Stimulated activated CD4-positive, alpha-beta T cell treated with anti-CD3 and anti-CD28 coated beads, Interleukin-2, amount 100 ng/mL, for 4 hours (primary cell): ENCODE data around the gene ROBO1.
"Not testable (repeated sequence)": the region's sequence is repeated elsewhere in the genome, so short reads cannot be mapped to it uniquely, and the experiment has no call there.

Experiments
- DNase-seq: peaks from one replicate; pipeline ENCODE4 v3.0.0-alpha.2; 2020; ENCODE audit warnings: low read depth

Gene ROBO1

GRCh38 chr3:79245284-79246138 lies 522.3 kb downstream of the ROBO1 start:
- no peak for DNase-seq

DNA sequence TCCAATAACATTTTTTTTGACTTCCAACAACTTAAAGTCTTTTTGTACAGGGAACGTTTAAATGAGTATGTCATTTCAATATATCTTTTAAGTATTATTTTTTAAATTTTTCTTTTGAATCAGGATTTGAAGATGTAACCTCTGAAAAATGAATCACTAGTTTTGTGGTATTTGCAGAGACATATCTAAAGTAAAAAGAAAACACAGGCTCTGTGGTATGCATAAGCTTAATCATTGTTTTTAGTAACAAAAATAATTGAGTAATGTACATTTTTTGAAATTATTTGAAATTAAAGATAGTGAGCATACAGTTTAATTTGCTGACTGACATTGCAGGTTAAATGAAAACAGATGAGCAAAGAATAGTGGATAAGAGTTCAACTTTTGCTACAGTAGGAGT lies 531.3 kb downstream of the ROBO1 start:
- no peak for DNase-seq

GRCh38 chr3:79233431-79234060 lies 534.3 kb downstream of the ROBO1 start:
- no peak for DNase-seq

DNA sequence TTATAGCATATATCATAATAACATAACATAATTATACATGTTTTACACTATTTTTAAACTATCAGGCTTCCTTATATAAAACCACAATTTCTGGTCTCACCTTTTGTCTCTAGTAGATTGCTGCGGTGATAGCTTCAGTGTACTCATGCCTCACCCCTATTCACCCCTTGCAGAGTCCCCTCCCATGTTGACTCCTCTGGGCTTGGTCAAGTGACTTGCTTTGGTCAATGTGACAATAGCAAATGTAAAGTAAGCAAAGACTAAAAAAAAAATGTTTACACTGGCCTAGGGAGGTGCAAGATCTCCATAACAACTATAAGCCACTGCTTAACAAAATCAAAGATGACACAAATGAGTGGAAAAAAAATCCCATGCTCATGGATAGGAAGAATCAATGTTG lies 537.5 kb downstream of the ROBO1 start:
- DNase-seq = no peak

- DNase-seq = no peak
These were observed 550.7 kb downstream of the ROBO1 start for GRCh38 chr3:79217096-79217495.

DNA sequence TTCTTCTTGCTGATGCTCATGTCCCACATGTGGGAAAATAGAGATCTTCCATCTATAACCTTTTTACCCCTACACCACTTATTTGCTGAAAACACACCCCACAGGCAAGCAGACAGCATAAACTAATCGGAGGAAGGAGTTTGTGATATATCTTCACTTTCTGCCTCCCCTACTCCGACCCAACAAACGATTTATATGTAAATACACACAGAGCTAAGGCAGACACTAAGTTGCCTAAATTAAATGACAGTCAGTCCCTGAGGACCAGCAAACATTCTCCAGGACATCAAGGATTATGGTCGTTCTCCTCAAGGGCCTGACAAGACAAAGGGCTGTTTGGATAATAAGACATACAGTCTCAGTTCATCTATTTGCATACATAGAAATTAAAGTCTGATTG lies 552.5 kb downstream of the ROBO1 start:
- DNase-seq = no peak

GRCh38 chr3:79211586-79212359 lies 556.0 kb downstream of the ROBO1 start:
- DNase-seq = no peak

DNA sequence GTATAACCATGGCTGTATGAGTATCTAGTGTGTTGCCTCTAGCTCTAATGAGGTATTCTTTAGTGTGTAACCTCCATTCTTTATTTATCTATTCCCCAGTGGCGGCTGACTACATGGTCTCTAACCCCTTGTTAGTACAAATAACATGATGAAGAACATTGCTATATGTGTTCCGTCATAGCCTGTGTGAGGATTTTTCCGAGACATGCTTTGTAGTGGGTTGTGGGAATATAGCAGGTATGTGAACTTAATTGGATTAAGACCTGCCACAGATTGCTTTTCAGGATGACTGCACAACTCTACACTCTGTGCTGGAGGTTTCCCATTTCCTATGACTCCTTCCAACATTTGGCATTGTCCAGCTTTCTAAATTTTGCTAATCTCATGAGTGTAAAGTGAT lies 563.4 kb downstream of the ROBO1 start:
- DNase-seq = no peak

DNA sequence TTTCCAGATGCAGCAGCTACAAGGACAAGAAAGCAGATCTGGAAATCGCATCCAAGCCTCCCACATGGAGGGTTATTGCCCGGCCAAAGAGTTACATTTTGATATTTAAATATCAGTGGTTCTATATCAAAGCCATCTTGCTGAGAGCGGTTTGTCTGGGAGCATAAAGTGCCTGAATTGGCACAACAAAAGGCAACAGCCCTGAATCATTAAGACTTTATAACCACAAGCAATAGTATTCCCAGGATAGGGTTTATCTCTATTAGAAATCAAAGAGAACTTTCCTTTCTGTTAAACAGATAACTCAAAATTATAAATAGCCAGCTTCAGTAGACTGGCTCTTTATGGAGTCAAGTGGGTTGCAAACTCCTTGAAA lies 564.7 kb downstream of the ROBO1 start:
- no peak for DNase-seq

DNA sequence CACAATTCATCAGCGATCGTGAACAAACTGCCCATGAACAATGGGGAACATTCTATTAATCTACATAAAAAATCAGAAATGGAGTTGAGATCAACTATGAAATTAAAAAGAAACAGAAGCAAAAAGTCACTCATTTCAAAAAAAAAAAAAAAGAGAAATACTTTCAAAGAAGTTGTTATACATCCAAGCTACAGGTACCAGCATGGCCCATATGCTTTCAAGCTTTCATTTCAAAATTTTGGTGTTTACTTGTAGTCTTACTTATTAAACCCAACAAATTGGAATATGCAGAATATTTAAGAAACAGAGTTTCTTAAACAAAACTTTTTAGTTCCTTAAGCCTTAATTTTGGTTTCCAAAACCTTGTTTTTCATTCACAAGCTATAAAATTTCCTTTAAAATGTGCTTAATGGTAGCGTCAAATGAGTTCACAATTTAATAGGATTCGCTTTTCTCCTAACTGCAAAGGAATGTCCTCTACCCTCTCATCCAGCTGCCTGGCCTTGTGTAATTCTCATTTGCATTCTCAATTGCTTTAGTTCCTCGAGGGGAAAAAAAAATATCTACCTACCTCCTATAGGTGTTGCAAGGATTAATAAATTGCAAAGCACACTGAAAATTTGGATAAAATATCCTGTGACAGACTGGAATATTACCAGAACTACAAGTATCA lies 565.2 kb downstream of the ROBO1 start:
- DNase-seq = no peak

GRCh38 chr3:79200456-79200855 lies 567.3 kb downstream of the ROBO1 start:
- no peak for DNase-seq

GRCh38 chr3:79199966-79200365 lies 567.8 kb downstream of the ROBO1 start:
- no peak for DNase-seq

DNA sequence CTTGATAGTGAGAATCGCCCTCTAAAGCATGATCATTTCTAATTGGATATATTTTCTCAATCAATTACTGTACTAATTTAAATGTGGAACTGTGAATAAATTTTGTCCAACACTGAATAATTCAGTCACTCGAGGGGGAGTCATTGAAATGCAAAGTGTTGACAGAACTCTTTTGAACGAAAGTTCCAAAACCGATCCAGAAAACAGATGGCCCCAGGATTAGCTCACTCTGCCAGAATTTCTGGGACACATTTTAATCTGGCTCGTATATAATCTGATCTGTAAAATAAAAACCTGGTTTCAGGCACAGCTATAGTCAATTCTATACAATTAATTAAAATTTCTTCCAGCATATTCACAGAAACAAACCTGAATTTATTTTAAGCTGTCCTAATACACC lies 580.4 kb downstream of the ROBO1 start:
- no peak for DNase-seq

- no peak for DNase-seq
These were observed 583.5 kb downstream of the ROBO1 start for GRCh38 chr3:79184251-79184650.

- no peak for DNase-seq
These were observed 584.3 kb downstream of the ROBO1 start for GRCh38 chr3:79183496-79183895.

DNA sequence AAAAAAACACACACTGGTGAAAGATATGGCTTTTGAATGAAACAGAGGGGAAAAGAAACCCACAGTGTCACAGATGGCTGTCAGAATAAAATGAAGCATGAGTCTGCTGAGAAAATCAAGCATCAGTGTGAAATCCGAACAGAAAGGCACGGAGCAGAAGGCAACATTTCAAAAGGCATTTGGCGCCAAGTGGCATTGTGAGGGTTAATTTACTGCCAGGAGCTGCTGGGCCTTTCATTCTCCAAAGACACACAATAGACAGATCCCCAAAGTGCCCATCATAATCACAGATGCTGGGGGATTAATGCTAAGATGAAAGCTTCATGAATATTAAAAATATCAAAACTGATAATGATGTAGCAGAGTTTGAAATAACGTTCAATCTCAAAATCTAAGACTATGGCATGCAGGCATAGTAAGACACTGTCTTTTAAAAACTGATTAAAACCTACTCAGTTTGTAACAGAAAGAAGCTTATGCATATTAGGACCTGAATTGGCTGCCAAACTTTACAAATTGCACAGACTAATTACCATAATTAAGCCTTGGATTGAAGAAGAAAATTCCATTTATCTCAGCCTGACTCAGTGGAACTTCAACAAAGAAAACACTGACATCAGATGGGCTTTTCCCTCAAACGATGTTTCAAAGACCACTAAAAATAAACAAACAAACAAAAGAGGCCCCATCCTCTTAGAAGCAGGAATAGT lies 589.2 kb downstream of the ROBO1 start:
- DNase-seq = no peak

- DNase-seq = no peak
These were observed 591.9 kb downstream of the ROBO1 start for GRCh38 chr3:79175870-79176269.

- DNase-seq = not testable (repeated sequence)
These were observed 594.5 kb downstream of the ROBO1 start for GRCh38 chr3:79173259-79173658.

- no peak for DNase-seq
These were observed 595.6 kb downstream of the ROBO1 start for GRCh38 chr3:79172241-79172640.

- DNase-seq = no peak
These were observed 597.8 kb downstream of the ROBO1 start for GRCh38 chr3:79170021-79170420.

GRCh38 chr3:79167651-79168416 lies 600.0 kb downstream of the ROBO1 start:
- no peak for DNase-seq
